Activated naive CD4-positive, alpha-beta T cell treated with anti-CD3 and anti-CD28 coated beads for 36 hours (primary cell): Measurements from ENCODE around the gene RBFOX1. TPM values are rescaled to one million over a fixed set of nuclear protein-coding genes. Genes with fewer than 3 reads are reported as not detected.

Experiments
- CTCF ChIA-PET: fragments of 350-600 bp; sonication (Branson Sonifier 250); formaldehyde crosslinking; loops from one replicate; lab custom pipeline; 2021; ENCODE audit warnings: antibody characterized with exemption; lab: Charles Lee
- DNase-seq: peaks from one replicate; pipeline ENCODE4 v3.0.0-alpha.2; 2020
- H3K27ac Mint-ChIP-seq: one replicate; pipeline ENCODE4 v1.8.0; 2021; ENCODE audit warnings: mild to moderate bottlenecking, mixed read lengths
- H3K27me3 Mint-ChIP-seq: one replicate; pipeline ENCODE4 v1.8.0; 2021; ENCODE audit warnings: low read depth, mixed read lengths
- H3K36me3 Mint-ChIP-seq: one replicate; pipeline ENCODE4 v1.8.0; 2021; ENCODE audit warnings: low read depth, mixed read lengths
- H3K4me1 Mint-ChIP-seq: one replicate; pipeline ENCODE4 v1.8.0; 2021; ENCODE audit warnings: low read depth, mixed read lengths
- H3K4me3 Mint-ChIP-seq: one replicate; pipeline ENCODE4 v1.8.0; 2021; ENCODE audit warnings: mild to moderate bottlenecking, moderate library complexity, mixed read lengths
- H3K9me3 Mint-ChIP-seq: one replicate; pipeline ENCODE4 v1.8.0; 2021; ENCODE audit warnings: mixed read lengths
- intact Hi-C: fragments of 100-400 bp; cut with micrococcal nuclease; formaldehyde crosslinking; loops from one replicate; pipeline ENCODE4 v1.15.1; 2023
- total RNA-seq, 2 experiments: library from RNA; stranded (reverse); gene quantifications; one replicate each; pipeline ENCODE4 v1.2.3, GENCODE V29; 2021

Gene RBFOX1
- total RNA-seq, 2 experiments from 2014 or later = not detected

- H3K4me3 Mint-ChIP-seq = no peak overlapping the region
- DNase-seq = no peak
- peaks cover 2% of the 10 kb centered on the region for H3K9me3 Mint-ChIP-seq
- CTCF ChIA-PET = no interaction called here
- no peaks in the 10 kb centered on the region for H3K4me1 Mint-ChIP-seq
- no peaks in the 10 kb centered on the region for H3K36me3 Mint-ChIP-seq
- H3K27ac Mint-ChIP-seq = no peak overlapping the region
- H3K27me3 Mint-ChIP-seq = no peaks in the 10 kb centered on the region
- intact Hi-C loops = no loop called here
Measured at GRCh38 chr16:7363422-7364417, 31.1 kb downstream of the RBFOX1 start.

- intact Hi-C loops = no loop called here
- CTCF ChIA-PET = no interaction called here
- H3K27ac Mint-ChIP-seq = no peak overlapping the region
Measured at GRCh38 chr16:7366041-7366440, 33.4 kb downstream of the RBFOX1 start.

DNA sequence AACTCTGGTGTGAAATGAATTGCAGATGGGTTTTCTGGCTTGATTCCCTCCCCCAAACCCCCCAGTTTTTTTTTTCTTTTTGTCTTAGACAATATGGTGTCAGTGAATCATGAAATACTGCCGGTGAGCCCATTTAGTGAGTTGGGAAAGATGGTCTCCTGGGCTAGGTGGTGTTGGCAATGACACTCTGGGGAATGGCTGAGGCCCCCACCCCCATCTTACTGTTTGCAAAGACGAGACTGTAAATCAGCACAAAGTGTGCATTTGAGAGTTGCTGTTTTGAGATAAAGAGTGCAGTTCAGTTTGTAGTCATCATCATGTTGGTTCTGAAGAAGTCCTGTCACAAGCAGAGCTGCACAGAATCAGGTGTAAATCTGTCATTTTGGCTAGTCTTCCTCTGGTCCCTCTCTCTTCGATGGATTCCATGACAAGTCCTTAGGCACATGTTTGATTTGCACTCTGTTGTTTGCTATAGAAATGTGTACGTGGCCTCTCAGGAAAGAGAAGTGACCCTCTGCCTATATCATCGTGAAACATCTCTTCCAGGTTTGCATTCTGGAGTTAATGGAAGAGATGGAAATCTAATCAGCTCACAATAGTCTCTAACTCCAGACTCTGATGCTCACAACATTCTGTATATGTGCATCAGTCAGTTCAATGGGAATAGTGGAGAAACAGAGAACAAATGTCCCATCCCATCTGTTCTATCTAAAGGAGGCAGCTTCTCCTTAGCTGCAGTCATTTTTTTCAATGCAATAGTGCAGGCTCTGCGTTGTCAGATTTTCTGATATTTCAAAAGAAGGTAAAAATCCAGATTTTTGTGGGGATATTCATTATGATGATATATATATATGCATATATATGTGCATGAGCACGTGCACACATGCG, 34.6 kb downstream of the RBFOX1 start:
- intact Hi-C loops = no loop called here
- H3K4me3 Mint-ChIP-seq = no peak overlapping the region
- no peaks in the 10 kb centered on the region for H3K4me1 Mint-ChIP-seq

More at GRCh38 chr16:7366041-7366440, 33.4 kb downstream of the RBFOX1 start:
- Mint-ChIP-seq H3K4me3 (no peak overlapping the region), H3K27me3 (no peaks in the 10 kb centered on the region), H3K9me3 (peaks cover 2% of the 10 kb centered on the region), H3K36me3 (no peaks in the 10 kb centered on the region), H3K4me1 (no peaks in the 10 kb centered on the region)
- DNase-seq = no peak

GRCh38 chr16:7369204-7369603, 36.6 kb downstream of the RBFOX1 start:
- DNase-seq = no peak
- Mint-ChIP-seq H3K4me3 (no peak overlapping the region), H3K9me3 (peaks cover 4% of the 10 kb centered on the region), H3K27ac (no peak overlapping the region), H3K27me3 (no peaks in the 10 kb centered on the region), H3K36me3 (no peaks in the 10 kb centered on the region), H3K4me1 (no peaks in the 10 kb centered on the region)
- intact Hi-C loops = no loop called here
- CTCF ChIA-PET = no interaction called here

More for the DNA sequence above, 34.6 kb downstream of the RBFOX1 start:
- H3K9me3 Mint-ChIP-seq = peaks cover 2% of the 10 kb centered on the region
- H3K36me3 Mint-ChIP-seq = no peaks in the 10 kb centered on the region
- CTCF ChIA-PET = no interaction called here
- H3K27ac Mint-ChIP-seq = no peak overlapping the region
- DNase-seq = no peak
- no peaks in the 10 kb centered on the region for H3K27me3 Mint-ChIP-seq

DNA sequence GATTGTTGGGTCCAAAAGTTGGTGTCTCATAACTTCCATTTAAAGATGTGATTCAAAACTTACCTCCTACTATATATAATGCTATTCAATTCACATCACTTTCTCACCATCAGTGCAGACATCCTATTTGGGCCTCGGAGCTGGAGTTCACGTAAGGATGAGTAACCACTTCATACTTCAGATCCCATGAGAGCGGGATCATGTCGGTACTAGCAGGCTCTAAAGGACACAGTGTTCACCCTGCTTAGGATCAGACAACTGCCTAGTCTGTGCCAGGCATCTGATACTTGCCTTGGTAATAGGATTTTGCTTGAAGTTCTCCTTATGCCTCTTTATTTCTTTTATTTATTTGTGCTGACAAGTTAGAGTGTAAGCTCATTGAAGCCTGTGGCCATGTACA, 39.5 kb downstream of the RBFOX1 start:
- Mint-ChIP-seq H3K27me3 (no peaks in the 10 kb centered on the region), H3K4me3 (no peak overlapping the region), H3K27ac (no peak overlapping the region), H3K9me3 (peaks cover 2% of the 10 kb centered on the region), H3K36me3 (no peaks in the 10 kb centered on the region), H3K4me1 (no peaks in the 10 kb centered on the region)
- DNase-seq = no peak
- CTCF ChIA-PET = no interaction called here
- intact Hi-C loops = no loop called here

GRCh38 chr16:7373776-7374175, 41.1 kb downstream of the RBFOX1 start:
- no peak for DNase-seq
- no peaks in the 10 kb centered on the region for H3K4me1 Mint-ChIP-seq
- no peaks in the 10 kb centered on the region for H3K27me3 Mint-ChIP-seq
- CTCF ChIA-PET = no interaction called here
- intact Hi-C loops = no loop called here
- H3K4me3 Mint-ChIP-seq = no peak overlapping the region
- no peaks in the 10 kb centered on the region for H3K36me3 Mint-ChIP-seq
- no peak overlapping the region for H3K27ac Mint-ChIP-seq
- H3K9me3 Mint-ChIP-seq = peaks cover 5% of the 10 kb centered on the region

DNA sequence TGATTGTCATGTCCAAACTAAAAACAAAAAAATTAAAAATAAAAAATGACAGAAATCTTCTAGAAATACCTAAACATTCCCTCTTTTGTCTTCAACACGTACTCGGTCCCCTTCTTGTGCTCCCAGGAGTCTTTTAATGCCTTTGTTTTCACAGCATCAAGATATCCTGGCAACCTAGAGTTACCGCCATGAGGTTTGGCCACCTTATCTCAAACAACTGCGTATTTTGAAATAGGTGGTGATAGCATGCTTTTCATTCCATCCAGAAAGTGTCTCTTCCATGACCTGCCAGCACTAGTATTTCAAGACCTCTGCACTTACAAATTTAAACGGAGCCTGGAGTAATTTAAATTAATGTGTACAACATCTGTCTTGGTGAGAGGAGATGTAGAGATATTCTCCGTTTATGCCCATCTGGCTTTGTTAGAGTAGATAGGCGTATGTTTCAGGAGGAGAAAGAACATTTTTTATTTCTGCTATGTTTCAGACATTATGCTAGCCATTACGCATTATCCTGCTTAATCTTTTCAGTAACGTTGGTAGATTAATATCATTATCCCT, 42.0 kb downstream of the RBFOX1 start:
- CTCF ChIA-PET = no interaction called here
- Mint-ChIP-seq H3K4me3 (no peak overlapping the region), H3K4me1 (no peaks in the 10 kb centered on the region), H3K27me3 (no peaks in the 10 kb centered on the region), H3K27ac (no peak overlapping the region), H3K36me3 (no peaks in the 10 kb centered on the region), H3K9me3 (peaks cover 5% of the 10 kb centered on the region)
- intact Hi-C loops = no loop called here
- DNase-seq = no peak

- no peaks in the 10 kb centered on the region for H3K27me3 Mint-ChIP-seq
- CTCF ChIA-PET = no interaction called here
- no peaks in the 10 kb centered on the region for H3K4me1 Mint-ChIP-seq
- H3K36me3 Mint-ChIP-seq = no peaks in the 10 kb centered on the region
- intact Hi-C loops = no loop called here
- H3K27ac Mint-ChIP-seq = no peak overlapping the region
- peaks cover 5% of the 10 kb centered on the region for H3K9me3 Mint-ChIP-seq
- DNase-seq = no peak
- no peak overlapping the region for H3K4me3 Mint-ChIP-seq
Measured at GRCh38 chr16:7376227-7376626, 43.6 kb downstream of the RBFOX1 start.

- no peak for DNase-seq
- no peak overlapping the region for H3K4me3 Mint-ChIP-seq
- H3K27me3 Mint-ChIP-seq = no peaks in the 10 kb centered on the region
- CTCF ChIA-PET = no interaction called here
- intact Hi-C loops = no loop called here
- no peaks in the 10 kb centered on the region for H3K4me1 Mint-ChIP-seq
- H3K27ac Mint-ChIP-seq = no peak overlapping the region
- H3K9me3 Mint-ChIP-seq = peaks cover 5% of the 10 kb centered on the region
- H3K36me3 Mint-ChIP-seq = no peaks in the 10 kb centered on the region
Measured at GRCh38 chr16:7377231-7377630, 44.6 kb downstream of the RBFOX1 start.

GRCh38 chr16:7378024-7378695, 45.5 kb downstream of the RBFOX1 start:
- H3K36me3 Mint-ChIP-seq = no peaks in the 10 kb centered on the region
- H3K27me3 Mint-ChIP-seq = no peaks in the 10 kb centered on the region
- H3K4me3 Mint-ChIP-seq = no peak overlapping the region
- H3K4me1 Mint-ChIP-seq = no peaks in the 10 kb centered on the region
- CTCF ChIA-PET = no interaction called here
- peaks cover 5% of the 10 kb centered on the region for H3K9me3 Mint-ChIP-seq
- no peak for DNase-seq
- H3K27ac Mint-ChIP-seq = no peak overlapping the region
- intact Hi-C loops = no loop called here

DNA sequence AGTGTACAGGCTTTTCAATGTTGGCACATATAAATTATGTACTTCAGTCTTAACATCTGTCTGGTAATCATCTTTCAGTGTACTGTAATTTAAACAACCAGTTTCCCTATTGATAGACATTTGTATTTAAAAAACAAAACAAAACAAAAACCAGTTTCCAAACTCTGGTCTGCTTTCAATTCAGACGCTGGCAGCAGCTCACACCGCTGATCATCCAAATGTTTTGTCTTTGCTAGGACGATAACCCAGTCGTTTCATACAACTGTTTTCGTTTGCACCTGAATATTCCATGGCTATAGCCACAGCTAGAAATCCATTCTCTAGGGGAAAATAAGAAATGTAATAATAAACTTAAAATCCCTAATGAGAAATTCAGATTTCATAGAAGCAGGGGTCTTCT, 47.8 kb downstream of the RBFOX1 start:
- Mint-ChIP-seq H3K9me3 (peaks cover 9% of the 10 kb centered on the region), H3K4me3 (no peak overlapping the region), H3K27me3 (no peaks in the 10 kb centered on the region), H3K36me3 (no peaks in the 10 kb centered on the region), H3K4me1 (no peaks in the 10 kb centered on the region), H3K27ac (no peak overlapping the region)
- DNase-seq = no peak
- CTCF ChIA-PET = no interaction called here
- intact Hi-C loops = no loop called here

GRCh38 chr16:7380911-7381310, 48.3 kb downstream of the RBFOX1 start:
- no peak overlapping the region for H3K4me3 Mint-ChIP-seq
- H3K27me3 Mint-ChIP-seq = no peaks in the 10 kb centered on the region
- H3K36me3 Mint-ChIP-seq = no peaks in the 10 kb centered on the region
- no peak overlapping the region for H3K27ac Mint-ChIP-seq
- no peak for DNase-seq
- no peaks in the 10 kb centered on the region for H3K4me1 Mint-ChIP-seq
- intact Hi-C loops = no loop called here
- CTCF ChIA-PET = no interaction called here
- peaks cover 9% of the 10 kb centered on the region for H3K9me3 Mint-ChIP-seq
